Right lung (tissue), 5 donors: ENCODE data around the gene CHST7. TPM values are rescaled to one million over a fixed set of nuclear protein-coding genes. Genes with fewer than 3 reads are reported as not detected.

Experiments
- DNase-seq, 2 donors: peaks; one replicate each; pipeline ENCODE4 v3.0.0-alpha.2; 2013
- polyA plus RNA-seq, 5 donors: library from polyadenylated mRNA; unstranded; fragments of 120-200 nt; gene quantifications; one replicate each; pipeline versions ENCODE4 v1.2.1 to v1.2.3, GENCODE V29; 2013; ENCODE audit warnings: inconsistent platforms in 1 of 5, low replicate concordance in 1 of 5; ENCODE audit not compliant: insufficient read length in 5 of 5, insufficient read depth in 1 of 5

Gene CHST7
- polyA plus RNA-seq, 5 donors, result 3.3 to 6.1 (median 3.9) TPM

DNA sequence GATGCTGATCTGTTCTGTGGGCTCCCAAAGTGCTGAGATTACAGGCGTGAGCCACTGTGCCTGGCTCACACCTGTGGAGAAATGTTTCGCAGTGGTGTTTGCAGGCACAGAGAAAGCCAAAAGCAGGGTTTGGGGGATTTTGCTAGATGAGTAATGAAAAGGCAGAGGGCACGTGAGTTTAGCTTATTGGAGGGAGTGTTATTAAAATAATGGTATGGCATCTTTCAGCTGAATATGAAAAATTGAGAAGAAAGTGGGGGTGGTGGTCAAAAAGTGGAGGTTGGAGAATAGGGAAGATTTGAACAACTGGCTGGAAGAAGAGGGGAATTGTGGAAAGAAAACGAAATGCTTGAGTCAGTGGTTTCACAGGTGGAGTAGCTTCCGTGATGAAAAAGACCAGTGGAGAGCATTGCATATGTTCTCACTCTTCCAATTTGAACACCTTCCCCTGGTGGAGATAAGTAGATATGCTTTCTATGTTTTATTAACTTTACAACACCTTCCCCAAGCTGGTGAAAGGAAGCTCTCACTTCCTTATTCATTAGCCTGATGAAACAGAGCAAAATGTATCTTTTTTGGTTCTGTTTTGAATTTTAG lies 1.1 kb upstream of the CHST7 start:
- no peak for DNase-seq

DNA sequence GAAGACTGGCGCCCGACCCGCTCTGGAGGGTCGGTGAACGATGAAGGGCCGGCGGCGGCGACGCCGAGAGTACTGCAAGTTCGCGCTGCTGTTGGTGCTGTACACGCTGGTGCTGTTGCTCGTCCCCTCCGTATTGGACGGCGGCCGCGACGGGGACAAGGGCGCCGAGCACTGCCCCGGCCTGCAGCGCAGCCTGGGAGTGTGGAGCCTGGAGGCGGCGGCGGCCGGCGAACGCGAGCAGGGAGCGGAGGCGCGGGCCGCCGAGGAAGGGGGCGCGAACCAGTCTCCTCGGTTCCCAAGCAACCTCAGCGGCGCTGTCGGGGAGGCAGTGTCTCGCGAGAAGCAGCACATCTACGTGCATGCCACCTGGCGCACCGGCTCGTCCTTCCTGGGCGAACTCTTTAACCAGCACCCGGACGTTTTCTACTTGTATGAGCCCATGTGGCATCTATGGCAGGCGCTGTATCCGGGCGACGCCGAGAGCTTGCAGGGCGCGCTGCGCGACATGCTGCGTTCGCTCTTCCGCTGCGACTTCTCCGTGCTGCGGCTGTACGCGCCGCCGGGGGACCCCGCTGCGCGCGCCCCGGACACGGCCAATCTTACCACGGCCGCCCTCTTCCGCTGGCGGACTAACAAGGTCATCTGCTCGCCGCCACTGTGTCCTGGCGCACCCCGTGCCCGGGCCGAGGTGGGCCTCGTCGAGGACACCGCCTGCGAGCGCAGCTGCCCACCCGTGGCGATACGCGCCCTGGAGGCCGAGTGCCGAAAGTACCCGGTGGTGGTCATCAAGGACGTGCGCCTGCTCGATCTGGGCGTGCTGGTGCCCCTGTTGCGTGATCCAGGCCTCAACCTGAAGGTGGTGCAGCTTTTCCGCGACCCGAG lies 568 bp downstream of the CHST7 start:
- DNase-seq, result no peak

DNA sequence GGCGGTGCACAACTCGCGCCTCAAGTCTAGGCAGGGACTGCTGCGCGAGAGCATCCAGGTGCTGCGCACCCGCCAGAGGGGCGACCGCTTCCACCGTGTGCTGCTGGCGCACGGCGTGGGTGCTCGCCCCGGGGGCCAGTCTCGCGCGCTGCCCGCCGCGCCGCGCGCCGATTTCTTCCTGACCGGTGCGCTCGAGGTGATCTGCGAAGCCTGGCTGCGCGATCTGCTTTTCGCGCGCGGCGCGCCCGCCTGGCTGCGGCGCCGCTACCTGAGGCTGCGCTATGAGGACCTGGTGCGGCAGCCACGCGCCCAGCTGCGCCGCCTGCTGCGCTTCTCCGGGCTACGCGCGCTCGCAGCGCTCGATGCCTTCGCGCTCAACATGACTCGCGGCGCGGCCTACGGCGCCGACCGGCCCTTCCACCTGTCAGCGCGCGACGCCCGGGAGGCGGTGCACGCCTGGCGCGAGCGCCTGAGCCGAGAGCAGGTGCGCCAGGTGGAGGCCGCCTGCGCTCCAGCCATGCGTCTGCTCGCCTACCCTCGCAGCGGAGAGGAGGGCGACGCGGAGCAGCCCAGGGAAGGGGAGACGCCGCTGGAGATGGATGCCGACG lies 1.3 kb downstream of the CHST7 start:
- DNase-seq, result no peak

DNA sequence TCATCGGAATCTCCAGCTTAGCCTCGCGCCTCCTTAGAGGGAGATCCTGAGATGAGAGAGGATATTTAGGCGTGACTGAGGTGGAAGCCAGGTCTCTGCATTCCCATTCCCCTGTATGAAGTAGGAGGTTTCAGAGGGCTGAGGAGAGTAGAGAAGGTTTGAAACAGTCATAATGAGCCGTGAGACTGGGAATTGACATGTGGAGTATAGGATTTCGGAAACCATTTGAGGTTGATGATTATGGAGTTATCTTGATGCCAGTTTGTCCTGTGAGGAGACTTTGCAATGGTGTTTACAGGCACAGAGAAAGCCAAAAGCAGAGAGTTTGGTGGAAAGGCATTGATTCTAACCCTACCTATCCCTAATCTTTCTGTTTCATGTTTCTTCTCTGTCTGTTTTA lies 2.0 kb downstream of the CHST7 start:
- no peak for DNase-seq

DNA sequence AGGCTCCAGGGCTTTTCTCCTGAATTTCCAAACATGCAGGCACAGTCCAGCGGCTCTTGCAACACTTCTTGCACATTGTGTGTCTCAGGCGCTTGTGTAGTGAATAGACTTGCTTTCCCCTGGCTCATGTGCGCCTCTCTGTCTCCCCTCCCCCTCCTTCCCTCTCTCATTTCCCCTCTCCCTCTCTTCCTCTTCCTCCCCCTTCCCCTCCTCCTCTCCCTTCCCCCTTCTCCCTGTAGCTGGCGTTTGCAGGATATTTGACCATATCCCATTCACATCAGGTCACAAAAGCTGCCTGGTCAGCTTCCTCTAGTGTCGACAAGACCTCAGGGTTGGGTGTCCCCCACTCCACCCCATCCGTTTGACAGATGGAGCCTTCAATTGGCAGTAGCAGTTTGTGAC lies 2.4 kb downstream of the CHST7 start:
- no peak for DNase-seq

DNA sequence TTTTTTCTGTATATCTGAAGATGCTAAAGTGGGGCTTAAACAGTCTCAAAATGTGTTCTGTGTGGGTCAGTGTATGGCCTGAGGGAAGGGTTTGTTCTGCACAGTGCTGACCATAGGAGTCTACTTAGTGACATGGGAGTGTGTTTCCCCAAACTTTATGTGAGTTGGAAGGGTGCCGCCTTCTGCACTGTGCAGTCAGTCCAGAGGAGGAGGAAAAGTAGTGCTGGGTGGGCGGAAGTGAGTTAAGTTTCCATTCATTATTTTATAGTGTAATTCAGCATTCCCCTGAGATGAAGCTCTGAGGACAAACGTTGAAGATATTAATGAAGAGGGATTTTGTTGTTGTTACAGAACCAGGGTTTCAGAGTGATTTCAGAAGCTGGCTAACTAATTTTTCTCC lies 2.9 kb downstream of the CHST7 start:
- DNase-seq, result no peak

DNA sequence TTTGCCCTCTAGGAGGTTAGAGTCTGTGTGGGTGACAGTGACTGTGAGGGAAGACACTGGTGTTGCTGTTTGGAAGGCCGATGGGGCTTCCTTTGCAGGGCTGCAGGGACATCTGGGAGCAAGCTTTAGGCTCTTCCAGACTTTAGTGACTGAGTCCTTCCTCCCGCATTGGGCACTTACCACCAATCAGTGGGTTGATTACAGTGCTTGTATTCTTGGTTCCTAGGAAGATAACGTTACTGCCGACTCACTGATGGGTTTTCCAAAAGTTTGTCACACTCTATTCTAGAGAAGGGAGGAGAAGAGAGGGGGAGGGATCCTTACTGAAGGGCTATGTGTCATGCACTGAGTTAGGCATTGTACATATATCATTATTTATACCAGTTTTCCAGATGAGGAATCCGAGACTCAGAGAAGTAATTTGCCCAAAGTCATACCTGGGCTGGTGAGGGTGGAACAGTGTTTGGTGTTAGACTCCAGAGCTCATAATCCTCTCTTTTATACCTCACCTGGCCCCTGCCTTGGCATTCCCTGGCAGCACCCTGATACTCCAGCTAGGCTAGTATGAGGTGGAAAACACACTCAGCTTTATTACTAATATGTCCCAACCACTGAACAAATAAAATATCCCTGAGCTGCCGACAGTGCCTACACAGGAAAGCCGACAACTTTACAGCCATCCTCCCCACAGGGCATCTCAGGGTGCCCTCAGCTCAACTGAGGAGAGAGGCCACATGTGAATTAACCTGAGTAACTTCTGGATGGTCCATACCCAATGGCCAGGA lies 3.8 kb downstream of the CHST7 start:
- no peak for DNase-seq

DNA sequence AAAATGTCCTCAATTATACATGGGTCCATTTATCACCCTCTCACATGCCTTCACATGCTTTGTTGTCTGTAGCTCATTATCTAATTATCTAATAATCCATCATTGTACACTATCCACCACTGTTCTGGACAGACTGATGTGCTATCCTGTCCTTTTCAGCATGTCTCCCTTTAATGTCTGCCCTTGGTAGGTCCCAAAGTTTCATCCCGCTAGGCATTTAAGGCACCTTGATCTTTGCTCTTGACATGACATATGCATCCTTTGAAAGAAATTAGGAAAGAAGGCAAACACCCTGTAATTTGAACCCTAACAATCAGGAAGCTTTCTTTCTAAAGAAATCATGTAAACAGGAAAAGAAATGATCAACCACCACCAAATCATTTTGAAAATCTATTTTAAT lies 5.7 kb downstream of the CHST7 start:
- no peak for DNase-seq

DNA sequence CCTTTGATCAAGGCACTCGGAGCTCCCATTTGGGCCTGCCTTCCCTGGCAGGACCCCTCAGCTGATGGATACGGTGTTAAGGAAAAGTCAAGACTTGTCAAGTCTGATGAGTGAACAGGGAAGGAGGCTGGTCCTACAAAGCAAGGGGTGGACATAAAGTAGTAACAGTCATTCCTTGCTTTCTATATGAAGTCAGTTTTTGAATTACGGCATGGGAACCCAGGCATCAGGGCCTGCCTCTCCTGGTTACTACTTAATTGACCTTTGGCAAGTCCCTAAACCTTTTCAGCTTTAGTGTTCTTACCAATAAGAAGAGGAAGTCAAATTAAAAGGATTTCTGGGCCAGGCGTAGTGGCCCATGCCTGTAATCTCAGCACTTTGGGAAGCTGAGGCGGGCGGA lies 7.0 kb downstream of the CHST7 start:
- DNase-seq, result no peak

DNA sequence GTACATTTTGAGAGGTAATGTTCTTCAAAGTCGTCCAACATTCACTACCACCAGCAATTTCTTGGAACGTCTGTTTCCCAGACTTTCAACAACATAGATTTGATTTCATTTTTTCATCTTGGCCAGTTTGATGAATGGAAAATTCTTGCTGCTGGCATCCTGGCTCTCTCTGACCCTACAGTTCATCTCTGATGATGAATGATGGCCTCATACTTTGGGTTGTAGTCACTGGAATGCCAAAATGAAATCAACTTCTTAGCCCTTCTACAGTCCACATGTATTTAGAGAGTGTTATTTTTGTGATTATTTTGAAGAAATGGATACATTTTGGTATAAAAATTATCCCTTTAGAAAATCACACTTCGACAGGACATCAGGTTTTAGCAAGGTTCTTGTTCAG lies 8.8 kb downstream of the CHST7 start:
- DNase-seq, result no peak

DNA sequence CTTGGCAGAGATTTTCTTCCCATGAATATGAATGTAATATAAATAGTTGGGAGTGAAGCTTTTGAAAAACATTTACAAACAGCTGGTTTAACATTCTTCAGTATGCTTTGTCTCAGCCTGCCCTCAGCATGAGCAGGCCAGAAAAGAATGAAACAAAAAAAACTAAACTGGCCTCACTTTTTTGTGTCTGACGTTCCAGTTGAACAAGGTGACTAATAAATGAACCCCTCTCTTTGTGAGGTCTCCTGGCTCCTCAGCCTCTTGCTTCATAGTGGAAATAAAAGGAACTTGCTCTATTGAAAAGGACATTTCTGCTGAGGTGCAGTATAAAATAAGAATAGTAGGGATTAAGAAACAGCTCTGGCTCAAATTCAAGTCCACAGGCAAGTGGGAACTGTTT lies 9.4 kb downstream of the CHST7 start:
- DNase-seq, result no peak

DNA sequence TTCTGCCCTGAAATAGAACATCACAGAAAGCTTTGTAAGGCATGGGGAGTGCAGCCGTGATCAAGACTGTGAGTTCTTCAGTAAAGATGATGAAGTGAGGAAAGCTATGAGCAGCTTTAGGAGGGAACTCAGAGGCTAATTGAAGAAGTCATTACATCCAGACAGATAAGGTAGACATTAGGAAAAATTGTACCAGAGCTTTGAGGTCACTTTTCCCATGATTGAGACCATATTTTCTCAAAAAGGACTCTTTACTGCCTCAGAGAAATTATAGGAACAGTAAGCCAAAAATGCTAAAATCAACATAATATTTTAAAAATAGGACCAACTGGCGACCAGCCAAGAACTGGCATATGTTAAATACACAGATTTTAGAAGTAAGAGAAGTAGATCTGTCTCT lies 11.2 kb downstream of the CHST7 start:
- DNase-seq, result peak in 1 of 2 donors; percentile 32

DNA sequence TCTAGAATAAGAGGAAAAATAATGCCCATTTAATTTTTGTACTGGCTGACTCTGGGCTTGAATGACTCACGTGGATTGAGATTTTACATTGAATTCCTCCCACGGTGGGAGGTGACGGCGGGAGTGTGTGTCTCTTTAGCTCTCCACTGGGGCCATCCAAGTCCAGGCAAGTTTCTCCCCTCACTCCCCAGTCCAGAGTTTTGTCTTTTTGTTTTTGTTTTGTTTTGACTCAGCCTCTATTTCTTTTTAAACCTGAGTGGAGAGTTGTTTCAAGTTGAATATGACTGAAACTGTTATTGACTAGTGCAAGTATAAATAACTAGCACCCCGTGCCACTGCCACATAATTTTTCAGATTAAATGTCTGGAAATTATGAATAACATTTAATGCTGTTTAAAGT lies 13.6 kb downstream of the CHST7 start:
- DNase-seq, result no peak

DNA sequence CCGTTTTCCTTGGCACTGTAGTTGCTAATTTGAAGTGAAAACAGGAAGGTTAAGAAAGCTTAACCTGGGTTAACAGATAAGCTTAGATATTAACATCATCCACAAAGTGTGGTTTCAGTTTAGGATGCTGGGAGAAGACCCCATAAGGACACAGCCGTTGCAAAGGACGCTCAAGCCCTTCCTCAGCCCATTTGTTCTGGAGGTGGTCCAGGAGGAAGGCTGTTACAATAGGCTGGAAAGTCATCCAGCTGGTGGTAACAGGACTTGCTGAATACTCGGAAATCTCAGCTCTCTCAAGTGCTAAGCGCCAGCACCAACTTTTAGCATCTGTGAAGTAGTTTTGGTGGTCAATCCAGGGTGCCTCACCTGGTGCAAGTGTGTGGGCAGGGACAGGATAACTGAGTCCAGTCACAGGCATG lies 14.2 kb downstream of the CHST7 start:
- DNase-seq, result peak in 1 of 2 donors; percentile 38

DNA sequence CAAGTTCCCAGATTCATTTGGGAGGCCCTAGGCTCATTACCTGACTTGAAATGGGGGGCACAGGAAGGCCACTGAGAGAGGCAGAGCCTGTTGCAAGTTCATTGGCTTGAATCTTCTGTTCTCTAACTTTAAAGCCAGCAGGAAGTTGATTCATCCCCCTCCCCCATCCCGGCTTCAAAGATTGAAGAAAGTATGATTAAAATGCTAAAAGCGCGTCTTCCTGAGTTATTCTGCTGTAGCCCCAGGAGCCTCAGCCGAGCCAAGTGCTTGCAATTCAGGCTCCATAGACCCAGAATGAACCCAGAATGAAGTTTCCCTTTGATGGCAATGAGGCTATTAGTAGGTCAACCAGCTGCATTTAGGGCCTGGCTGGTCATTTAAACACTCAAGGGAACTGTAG lies 14.7 kb downstream of the CHST7 start:
- no peak for DNase-seq

DNA sequence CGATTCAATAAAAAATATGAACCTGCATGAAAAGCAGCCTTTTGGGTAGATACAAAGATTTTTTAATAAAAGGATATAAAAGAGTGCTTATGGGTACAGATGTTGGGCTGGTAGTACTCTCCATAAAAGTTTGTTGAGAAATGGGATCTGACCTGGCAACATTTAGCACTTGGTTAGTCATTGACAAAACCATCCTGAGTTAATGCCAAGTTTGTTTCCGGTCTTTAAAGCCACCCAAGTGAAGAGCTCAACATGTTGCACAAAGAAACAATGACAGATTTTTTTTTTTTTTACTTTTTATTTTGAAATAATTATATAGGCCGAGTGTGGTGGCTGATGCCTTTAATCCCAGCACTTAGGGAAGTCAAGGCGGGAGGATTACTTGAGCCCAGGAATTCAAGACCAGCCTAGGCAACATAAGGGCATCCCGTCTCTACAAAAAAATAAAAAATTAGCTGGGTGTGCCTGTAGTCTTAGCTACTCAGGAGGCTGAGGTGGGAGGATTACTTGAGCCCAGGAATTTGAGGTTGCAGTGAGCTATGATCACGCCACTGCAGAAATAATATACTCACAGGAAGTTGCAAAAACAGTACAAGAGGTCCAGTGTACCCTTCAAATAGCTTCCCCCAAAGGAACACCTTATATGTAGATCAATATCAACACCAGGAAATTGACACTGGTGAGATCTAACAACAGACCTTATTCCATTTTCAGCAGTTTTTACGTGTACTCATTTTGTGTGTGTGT lies 16.6 kb downstream of the CHST7 start:
- DNase-seq, result no peak

DNA sequence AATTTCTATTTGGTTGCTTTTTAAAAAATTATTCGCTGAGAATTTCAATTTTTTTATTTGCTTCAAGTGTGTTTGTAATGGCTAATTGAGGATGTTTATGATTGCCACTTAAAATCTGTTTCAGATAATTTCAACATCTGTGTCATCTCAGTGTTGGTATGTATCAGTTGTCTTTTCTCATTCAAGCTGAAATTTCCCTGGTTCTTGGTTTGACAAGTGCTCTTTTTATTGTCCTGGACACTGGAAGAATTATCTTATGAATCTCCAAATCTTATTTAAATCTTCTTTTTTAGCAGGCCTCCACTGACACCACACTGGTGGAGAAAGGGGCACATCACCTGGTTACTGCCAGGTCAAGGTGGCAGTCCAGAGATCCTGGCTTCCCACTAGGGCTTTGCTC lies 21.5 kb downstream of the CHST7 start:
- no peak for DNase-seq

DNA sequence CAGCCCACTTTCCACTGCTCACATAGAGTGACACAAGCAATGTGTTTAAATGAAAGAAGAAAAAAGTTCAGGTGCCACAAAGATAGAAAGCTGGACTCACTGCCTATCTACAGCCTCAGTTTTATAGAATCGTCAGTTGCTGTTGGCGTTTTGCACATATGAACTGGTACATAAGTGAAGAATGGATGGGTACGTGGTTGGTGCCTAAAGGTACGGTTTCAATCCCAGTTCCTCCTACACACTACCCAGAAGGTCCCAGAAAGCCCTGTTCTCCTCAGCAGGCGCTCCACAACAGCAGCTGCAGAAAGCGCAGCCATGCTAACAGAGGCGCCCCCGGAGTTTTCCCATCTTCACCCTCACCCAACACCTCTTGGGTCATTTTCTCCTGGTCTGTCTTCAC lies 23.6 kb downstream of the CHST7 start:
- no peak for DNase-seq

DNA sequence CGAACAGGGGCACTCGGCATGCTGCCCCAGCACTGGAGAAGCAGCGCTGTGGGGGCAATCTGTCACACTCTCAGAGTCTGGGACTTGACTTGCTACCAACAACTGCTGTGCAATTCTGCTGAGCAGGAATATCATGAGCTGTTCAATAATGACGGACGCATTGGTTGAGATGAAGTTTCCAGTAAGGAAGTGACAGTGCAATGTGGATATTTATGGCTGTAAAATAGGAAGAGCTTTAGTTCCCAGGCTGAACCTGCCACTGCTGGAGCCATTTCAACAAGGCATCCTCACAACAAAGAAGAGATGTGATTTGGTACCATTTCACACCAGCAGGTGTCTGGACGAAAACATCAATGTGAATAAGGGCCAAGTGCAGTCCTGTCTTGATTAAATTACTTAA lies 24.2 kb downstream of the CHST7 start:
- DNase-seq, result no peak

DNA sequence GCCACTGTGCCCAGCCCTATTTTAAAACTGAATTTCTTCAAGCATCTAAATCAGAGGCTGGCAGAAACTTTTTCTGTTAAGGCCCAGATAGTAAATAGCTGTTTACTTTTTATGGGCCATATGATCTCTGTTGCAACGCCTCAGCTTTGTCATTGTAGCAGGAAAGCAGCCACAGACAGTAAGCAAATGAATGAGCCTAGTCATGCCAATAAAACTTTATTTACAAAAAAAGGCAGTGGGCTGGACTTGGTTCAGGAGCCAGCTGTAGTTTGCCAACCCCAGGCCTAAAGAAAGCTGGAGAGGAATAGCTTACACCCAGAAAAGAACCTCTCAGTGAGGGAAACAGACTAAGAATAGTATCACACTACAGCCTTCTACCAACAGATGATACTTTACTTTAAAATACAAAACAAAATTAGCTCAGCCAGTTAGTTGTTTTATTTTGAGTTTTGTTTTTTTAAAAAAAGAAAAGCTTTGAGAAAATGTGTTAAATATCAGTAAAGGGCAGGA lies 25.5 kb downstream of the CHST7 start:
- DNase-seq, result no peak

DNA sequence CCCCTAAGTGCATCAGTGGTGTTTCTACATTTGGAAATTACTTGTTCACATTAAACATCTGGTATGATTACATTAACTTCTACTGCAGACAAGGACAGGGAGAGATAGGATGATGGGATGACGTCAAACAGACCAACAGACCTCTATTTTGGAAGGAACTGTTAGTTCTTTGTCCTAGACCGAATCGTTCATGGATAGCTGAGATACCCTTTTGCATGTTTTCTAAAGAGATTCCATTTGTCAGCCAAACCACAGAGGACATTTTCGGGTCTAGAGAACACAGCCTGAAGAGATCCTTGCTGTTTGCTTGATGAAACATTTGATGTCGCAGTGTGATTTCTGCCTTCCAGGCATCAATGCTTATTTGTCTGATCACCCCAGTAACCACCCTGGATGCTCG lies 27.7 kb downstream of the CHST7 start:
- no peak for DNase-seq
